Adrenal gland (tissue), 12 donors: ENCODE data around the gene AHDC1. TPM values are rescaled to one million over a fixed set of nuclear protein-coding genes. Genes with fewer than 3 reads are reported as not detected.

Experiments
- DNase-seq, 7 donors: peaks; one replicate each; pipeline ENCODE4 v3.0.0-alpha.2; 2019 to 2020
- H3K27ac ChIP-seq, 5 donors: fragments of 200-600 bp; sonication (generic) in 4 of 5; 1 replicate in 3 of 5; 2 replicates in 2 of 5; pipeline versions ENCODE4 v1.5.1 to v1.8.0; 2016 to 2020; ENCODE audit warnings: mild to moderate bottlenecking in 1 of 5
- H3K27me3 ChIP-seq: fragments of 200-600 bp; 2 replicates; pipeline ENCODE4 v1.8.0; 2021
- H3K36me3 ChIP-seq, 2 donors: fragments of 200-600 bp; replicated peaks in 1 of 2; 1 replicate in 1 of 2; 2 replicates in 1 of 2; pipeline versions ENCODE4 v1.5.1 to v1.8.0; 2018 to 2022
- H3K4me1 ChIP-seq, 2 donors: fragments of 200-600 bp; replicated peaks in 1 of 2; 1 replicate in 1 of 2; 2 replicates in 1 of 2; pipeline versions ENCODE4 v1.5.1 to v1.8.0; 2018 to 2021
- H3K4me3 ChIP-seq, 4 donors: fragments of 200-600 bp; sonication (generic) in 3 of 4; one replicate each; pipeline ENCODE4 v1.5.1; 2016 to 2018
- H3K9me3 ChIP-seq, 3 donors: fragments of 200-600 bp; sonication (generic) in 1 of 3; replicated peaks in 1 of 3; 1 replicate in 2 of 3; 2 replicates in 1 of 3; pipeline versions ENCODE4 v1.5.1 to v1.8.0; 2016 to 2021
- CTCF ChIP-seq, 6 experiments: fragments of 450-650 bp in 4 of 6; fragments of 200-600 bp in 2 of 6; sonication (generic) in 1 of 6; IDR thresholded peaks; 1 replicate in 5 of 6; 2 replicates in 1 of 6; pipeline versions ENCODE4 v1.5.1 to v1.8.0; 2016 to 2021; ENCODE audit warnings: antibody characterized with exemption in 6 of 6, mild to moderate bottlenecking in 2 of 6, moderate library complexity in 1 of 6
- POLR2A ChIP-seq, 2 donors: fragments of 450-650 bp; IDR thresholded peaks; one replicate each; pipeline ENCODE4 v1.6.1; 2017; ENCODE audit warnings: antibody characterized with exemption in 2 of 2, mild to moderate bottlenecking in 2 of 2, moderate library complexity in 1 of 2
- WGBS, 4 donors: extraction: QIAGEN DNeasy Blood & Tissue Kit in 2 of 4; methylation state at CpG; one replicate each; pipeline versions ENCODE4 v1.1.5 to v1.1.7; 2013 to 2017; 5-methylcytosine and 5-hydroxymethylcytosine counted together
- intact Hi-C, 2 donors: fragments of 100-400 bp; cut with DNase I; formaldehyde crosslinking; loops; one replicate each; pipeline versions ENCODE4 v1.14.1 to v1.15.0; 2022 to 2023
- polyA plus RNA-seq, 3 donors: library from polyadenylated mRNA; stranded (reverse); fragments of 200-250 nt in 2 of 3; fragments of 350-450 nt in 1 of 3; fragmentation: Illumina TruSeq in 1 of 3; extraction: RNeasy Lipid Tissue Mini Kit (QIAGEN cat#74804) in 1 of 3; gene quantifications; one replicate each; pipeline ENCODE4 v1.2.3, GENCODE V29; 2013 to 2014
- total RNA-seq, 9 donors: library from RNA; depleted of rRNA in 4 of 9; stranded (reverse); fragments of >200 nt in 4 of 9; fragments of 120-200 nt in 1 of 9; fragmentation: NEBNext Ultra II Directional in 1 of 9; extraction: Animal tissue kit (Norgen Biotek cat#: 25700) in 1 of 9; gene quantifications; one replicate each; pipeline versions ENCODE4 v1.1.0 to v1.2.4, GENCODE V29; 2013 to 2023
- donor health status: healthy with polysubstance abuse.
- donor health status: Bipolar disorder and iron deficiency.
- donor health status: DM: yes; HTN: yes; CAD: no.
- donor health status: DM: no; HTN: no; CAD: no.
- donor health status: DM: no; HTN: no; CAD: no.
- donor health status: DM: yes; HTN: yes; CAD: no.

AHDC1 gene
- total and polyA plus RNA-seq, 12 donors = 10.4 to 111 (median 61.3) TPM

- peaks cover 47 to 61% of the 10 kb centered on the region in 2 donors for H3K4me1 ChIP-seq
- peak overlapping the region; percentile 11 to 96 (median 82) for H3K27ac ChIP-seq
- WGBS, 4 donors = 2 to 5% (median 3%) methylated on average over 3 to 19 of the region's 19 CpGs
- TF ChIP-seq POLR2A (IDR thresholded peaks at IDR 0.05) = peak in 1 of 2 donors; percentile 65
- TF ChIP-seq CTCF (IDR thresholded peaks at IDR 0.05) = peak; percentile 90 to 95 (median 93)
- no peaks in the 10 kb centered on the region for H3K9me3 ChIP-seq
- intact Hi-C loops = loop anchor here (2.0 to 10.0 kb wide), 3 partner anchors 45 to 152 kb away; partner anchors contain the start of gene AHDC1 (in 2 of the 2)
- H3K4me3 ChIP-seq = peak overlapping the region in 1 of 4 donors; percentile 28
- H3K36me3 ChIP-seq = peaks cover 0 to 30% of the 10 kb centered on the region in 2 donors
- H3K27me3 ChIP-seq = no peaks in the 10 kb centered on the region
- DNase-seq = peak; percentile 94 to 99 (median 99)
Observed at GRCh38 chr1:27556781-27557595, 47.0 kb downstream of the AHDC1 start.

- Histone ChIP-seq H3K9me3 (no peaks in the 10 kb centered on the region), H3K27me3 (no peaks in the 10 kb centered on the region), H3K4me1 (peaks cover 45 to 58% of the 10 kb centered on the region in 2 donors), H3K4me3 (no peak overlapping the region), H3K36me3 (peaks cover 0 to 32% of the 10 kb centered on the region in 2 donors), H3K27ac (peak overlapping the region in 4 of 5 donors; percentile 11 to 96 (median 86))
- WGBS, 4 donors = 40 to 50% (median 41%) methylated on average over 2 of the region's 2 CpGs
- TF ChIP-seq POLR2A (IDR thresholded peaks at IDR 0.05) (no peak), CTCF (IDR thresholded peaks at IDR 0.05) (no peak)
- DNase-seq = no peak
- intact Hi-C loops = loop anchor here (2.0 to 10.0 kb wide), 3 partner anchors 46 to 152 kb away; partner anchors contain the start of gene AHDC1 (in 2 of the 2)
Observed at GRCh38 chr1:27556435-27556780, 47.5 kb downstream of the AHDC1 start.

DNA sequence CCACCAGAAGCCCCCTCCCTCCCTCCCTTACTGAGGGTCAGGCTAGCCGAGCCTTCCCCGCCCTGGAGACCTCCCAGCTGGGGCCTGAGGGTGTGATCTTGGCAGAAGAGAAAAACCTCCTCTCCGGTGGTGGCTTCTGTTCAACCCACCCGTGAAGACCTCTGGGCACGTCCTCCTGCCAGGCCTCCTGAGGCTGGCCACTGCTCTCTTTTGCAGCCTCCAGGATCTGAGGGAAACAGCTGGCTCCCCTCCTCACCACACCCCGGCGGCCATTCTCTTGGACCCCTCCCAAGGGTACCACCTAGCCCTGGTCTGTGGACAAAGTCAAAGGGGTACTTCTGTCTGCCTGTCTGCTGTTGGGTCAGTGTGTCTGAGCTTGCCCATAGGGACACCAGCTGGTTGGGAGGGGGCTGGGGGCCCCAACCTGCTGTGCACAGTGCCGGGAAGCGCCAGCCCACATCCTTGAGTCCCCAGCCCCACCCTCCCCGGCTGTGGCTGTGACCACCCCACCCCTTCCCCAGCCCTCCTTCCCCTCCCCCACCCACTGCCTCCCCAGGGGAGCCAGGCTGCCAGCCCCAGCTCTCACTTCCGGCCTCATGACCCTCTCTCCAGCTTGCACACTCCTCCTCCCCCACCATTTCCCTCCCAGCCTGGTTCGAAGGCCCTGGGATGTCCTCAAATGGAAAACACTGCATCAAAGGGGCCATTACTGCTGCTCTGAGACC is 48.1 kb downstream of the AHDC1 start:
- Histone ChIP-seq H3K27me3 (no peaks in the 10 kb centered on the region), H3K36me3 (peaks cover 0 to 38% of the 10 kb centered on the region in 2 donors), H3K4me3 (no peak overlapping the region), H3K27ac (peak overlapping the region in 4 of 5 donors; percentile 11 to 96 (median 86)), H3K9me3 (no peaks in the 10 kb centered on the region), H3K4me1 (peaks cover 40 to 57% of the 10 kb centered on the region in 2 donors)
- intact Hi-C loops = loop anchor here (2.0 to 10.0 kb wide), 3 partner anchors 46 to 151 kb away; partner anchors contain the start of gene AHDC1 (in 2 of the 2)
- WGBS, 4 donors = 15 to 28% (median 25%) methylated on average over 2 to 12 of the region's 12 CpGs
- TF ChIP-seq POLR2A (IDR thresholded peaks at IDR 0.05) (no peak), CTCF (IDR thresholded peaks at IDR 0.05) (no peak)
- DNase-seq = peak in 4 of 7 donors; percentile 50 to 55 (median 52)
